ENCODE measurements around the gene PRKCQ.
A peak's percentile ranks its signal among the peaks of the same experiment; 100 is the strongest.

Gene PRKCQ

DNA sequence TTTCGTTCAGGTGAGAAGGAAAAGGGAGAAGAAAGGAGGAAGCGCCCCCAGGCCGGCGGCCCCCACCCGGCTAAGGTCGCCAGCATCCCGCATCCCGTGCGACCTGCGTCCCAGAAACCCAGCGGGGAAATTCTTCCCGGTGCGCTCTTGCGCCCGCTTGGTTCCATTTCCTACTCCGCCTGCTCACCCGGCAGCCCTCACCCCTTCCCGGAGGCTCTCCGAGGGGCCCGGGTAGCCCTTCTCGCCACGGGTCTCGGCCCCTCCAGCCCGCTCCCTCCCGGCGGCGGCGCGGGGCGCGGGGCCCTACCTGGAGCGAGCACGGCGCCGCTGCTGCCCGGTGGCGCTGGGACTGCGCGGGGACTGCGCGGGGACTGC, at the start of gene PRKCQ:
Gene PRKCQ (minus strand): TSS at position 373 of the 375 bp plus-strand sequence. CDS start 65,141 bp downstream, outside the sequence.
- DNase-seq (ENCODE audit: low spot score): no peak

DNA sequence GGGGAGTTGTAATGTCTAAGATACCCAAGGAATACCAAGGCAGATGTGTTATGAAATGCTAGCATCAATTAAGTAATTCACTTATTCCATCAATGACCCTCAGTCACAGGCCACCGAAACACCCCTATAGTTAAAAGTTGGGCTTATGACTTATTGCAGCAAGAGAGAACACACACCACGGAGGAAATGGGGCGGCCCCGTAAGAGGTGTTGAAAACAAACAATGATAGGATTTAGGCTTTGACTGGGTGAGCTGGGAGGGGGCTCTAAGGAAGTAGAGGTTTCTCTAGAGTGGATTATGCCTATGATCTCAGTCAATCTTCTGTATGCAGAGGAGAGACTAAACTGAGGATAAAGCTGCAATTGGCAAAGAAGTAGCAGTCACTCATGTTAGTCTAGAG, 45.4 kb upstream of the PRKCQ start:
- DNase-seq (ENCODE audit: low spot score): no peak

DNA sequence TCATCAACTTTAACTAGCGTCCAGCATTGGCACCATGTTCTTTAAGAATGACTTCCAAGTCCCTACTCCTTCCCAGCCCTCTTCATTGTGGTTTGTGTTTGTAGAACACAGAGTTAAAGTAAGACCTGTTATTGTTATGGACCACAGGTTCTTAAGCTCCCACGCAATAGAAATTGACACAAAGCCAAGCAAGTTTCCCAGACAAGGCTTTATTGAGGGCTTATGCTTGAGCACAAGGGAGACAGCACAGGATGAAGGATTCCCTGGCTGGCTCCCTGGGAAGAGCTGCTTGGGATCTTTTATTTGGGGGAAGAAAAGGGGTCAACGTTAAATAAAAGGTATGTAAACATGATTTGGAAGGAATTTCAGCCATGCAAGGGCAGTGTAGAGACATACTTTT, 44.3 kb upstream of the PRKCQ start:
- no peak for DNase-seq (ENCODE audit: low spot score)

DNA sequence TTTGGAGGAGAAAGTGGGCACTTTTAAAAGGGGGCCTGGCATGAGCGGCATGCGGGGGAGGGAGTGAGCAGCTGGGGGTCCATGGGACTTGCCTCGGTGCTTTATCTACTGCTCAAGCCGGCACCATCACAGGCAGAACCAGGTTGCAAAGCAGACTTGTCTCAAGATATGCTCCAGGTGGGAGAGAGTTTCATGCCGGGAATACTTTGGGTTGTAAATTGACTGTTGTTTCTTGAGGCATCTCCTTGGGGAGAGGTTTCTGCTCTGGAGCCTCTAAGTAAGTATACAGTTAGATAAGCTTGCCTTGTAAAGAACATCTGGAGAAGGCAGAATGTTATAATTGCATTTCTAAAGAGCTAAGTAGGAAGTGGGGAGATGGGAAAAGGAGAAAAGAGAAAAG, 42.8 kb upstream of the PRKCQ start:
- DNase-seq (ENCODE audit: low spot score): no peak

DNA sequence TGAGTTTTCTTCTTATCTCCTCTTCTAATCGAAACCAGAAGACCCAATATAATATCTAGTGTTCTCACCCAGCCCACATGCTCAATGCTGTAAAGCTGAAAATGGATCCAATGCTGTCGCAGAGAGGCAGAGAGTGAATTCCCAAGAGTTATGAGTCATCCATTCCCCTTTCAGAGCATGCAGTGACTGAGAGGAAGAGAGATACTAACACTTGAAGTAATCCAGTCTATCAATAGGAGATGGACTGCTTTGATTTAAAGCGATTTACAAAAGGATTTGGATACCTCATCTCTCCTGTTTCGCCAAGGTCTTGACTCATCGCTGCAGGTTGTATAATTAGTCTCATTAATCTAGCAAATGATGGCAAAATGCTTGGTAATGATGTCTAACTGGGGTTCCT, 41.5 kb upstream of the PRKCQ start:
- DNase-seq (ENCODE audit: low spot score): peak; percentile 5

DNA sequence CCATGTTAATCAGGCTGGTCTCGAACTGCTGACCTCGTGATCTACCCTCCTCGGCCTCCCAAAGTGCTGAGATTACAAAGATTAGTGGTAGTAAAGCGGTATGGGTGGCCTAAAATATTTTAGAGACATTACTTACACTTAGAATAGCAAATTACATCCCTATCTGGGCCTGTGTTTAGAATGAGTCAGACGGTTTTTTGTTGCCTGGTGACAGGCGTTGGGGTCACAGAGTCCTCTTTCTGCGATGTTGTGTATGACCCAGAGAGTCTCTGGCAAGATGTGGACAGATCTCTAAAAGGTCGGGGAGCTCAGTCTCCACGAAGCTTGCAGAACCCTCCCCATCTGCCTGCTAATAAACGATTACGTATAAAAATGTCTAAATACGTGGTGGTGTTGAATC, 39.6 kb upstream of the PRKCQ start:
- DNase-seq (ENCODE audit: low spot score): no peak

DNA sequence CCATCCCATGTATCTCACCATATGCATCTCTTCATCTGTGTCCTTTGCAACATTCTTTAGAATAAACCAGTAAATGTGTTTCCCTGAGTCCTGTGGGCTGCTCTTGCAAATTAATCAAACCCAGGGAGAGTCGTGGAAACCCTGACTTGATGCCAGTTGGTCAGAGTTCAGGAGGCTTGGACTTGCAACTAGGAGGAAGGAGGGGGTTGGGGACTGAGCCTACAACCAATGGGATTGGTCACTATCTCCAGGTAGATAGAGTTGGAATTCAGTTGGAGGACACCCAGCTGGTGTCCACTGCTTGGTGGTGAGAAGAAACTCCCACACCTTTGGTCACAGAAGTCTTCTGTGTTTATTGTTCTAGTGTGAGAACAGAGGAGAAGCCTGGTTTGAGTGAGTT, 38.3 kb upstream of the PRKCQ start:
- no peak for DNase-seq (ENCODE audit: low spot score)

DNA sequence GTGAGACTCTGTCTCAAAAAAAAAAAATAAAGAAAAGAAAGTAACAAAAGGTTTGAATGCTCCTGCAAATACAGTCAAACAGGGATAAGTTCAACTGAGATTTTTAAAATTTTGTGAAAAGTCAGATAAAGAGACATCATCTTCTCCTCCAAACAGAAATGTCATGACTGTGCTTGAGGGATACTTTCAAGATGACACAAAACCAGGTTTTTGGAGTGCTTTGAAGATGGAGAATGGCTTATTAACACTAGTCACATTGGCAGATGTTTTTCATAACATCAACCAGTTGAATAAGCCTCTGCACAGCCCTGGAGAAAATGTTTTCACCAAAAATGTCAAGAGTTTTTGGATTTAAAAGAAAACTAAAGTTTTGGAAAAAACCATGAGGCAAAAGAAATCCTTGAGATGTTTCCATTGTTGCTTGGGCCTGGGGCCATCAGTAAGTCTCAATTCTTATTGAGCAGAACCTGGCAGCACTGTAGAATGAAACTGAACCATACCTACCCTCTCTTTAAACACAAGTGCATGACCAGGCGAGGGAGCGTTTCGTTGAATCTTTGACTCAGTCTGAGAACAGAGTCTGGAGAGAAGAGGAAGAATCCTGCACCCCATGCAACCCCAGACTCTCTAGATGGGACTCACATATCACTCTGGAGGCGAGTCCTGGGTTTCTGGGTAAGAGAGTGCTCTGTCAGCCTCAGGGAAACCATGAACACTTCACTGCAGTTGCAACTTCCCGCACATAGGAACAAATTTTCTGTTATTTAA, 37.4 kb upstream of the PRKCQ start:
- no peak for DNase-seq (ENCODE audit: low spot score)

DNA sequence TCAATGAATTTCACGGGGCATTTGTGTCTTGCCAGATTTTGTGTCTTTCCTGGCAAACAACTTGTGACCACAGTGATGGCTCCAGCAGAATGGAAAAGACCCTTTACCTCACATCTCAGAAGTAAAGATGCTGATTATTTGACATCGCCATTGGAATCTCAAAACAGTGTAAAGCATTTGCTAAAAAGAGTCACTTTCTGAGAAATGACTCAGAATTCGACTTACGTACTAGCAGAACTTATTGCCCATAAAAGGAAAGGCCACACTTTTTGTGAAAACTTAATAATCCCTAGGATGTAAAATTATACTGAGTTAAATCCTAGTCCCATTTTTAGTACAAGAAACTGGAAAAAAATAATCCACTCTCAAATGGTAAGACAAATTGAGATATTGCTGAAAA, 35.9 kb upstream of the PRKCQ start:
- DNase-seq (ENCODE audit: low spot score): no peak

DNA sequence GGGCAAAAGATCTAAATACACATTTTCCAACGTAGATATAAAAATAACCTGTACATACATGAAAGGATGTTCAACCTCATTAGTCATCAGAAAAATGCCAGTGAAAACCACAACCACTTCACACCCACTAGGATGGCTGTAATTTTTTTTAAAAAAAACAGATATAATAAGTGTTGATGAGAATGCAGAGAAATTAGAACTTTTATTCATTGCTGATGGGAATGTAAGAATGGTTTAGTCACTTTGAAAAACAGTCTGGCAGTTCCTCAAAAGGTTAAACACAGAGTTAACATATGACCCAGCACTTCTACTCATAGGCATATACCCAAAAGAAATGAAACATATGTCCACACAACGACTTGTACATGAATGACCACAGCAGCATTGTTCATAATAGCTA, 32.3 kb upstream of the PRKCQ start:
- DNase-seq (ENCODE audit: low spot score): no peak

DNA sequence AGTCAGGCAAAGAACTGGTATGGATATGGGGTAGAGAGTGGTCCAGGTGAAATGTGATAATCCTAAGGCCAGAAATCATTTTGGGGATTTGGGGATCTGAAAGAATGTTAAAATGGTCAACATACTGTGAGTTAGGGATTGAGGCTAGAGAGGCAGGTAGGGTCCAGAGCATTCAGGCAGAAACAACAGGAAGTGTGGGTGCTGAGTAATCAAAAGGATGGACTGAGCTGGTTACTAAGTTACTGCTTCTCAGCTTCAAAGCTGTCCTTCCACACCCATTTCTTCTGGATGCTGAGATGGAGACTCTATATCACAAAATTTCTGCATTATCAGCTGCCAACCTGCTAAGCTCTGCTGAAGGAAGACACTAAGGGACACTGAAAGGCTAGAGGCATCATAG, 30.6 kb upstream of the PRKCQ start:
- DNase-seq (ENCODE audit: low spot score): no peak

DNA sequence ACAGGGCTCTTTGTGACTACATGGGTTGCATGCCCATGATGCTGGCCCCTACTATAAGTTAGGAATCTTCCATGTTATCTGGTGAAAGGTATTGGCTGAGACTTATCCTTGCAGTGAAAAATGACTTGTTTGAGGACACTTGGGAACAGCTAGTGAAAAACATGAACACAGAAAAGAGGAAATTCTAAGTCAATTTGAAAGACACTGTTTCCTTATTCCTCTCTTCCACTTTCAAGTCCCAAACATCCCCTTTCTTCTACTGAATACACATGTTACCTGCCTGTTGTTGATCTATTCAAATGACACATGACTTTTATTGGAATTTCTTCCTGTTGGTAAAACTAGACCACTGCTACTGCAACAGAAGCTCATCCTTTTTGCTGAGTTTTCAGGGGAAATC, 29.5 kb upstream of the PRKCQ start:
- DNase-seq (ENCODE audit: low spot score): no peak

DNA sequence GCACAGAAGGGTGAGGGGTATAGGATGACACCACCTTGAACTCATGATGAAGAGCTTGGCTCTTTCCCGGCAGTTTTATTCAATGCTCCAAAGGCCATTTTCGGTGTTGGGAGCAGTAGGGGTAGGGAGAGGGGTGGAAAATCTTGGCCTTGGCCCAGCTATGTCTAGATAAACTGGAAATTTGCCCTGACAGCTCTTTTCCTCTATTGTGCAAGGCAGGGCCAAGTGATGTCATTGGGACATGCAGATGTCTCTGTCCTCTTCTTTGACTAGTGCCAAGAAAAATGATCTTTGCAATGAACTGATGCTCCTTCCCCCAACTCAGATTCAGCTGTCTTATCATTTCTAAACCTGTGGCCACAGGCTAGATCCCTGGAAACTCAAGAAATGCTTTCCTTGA, 27.7 kb upstream of the PRKCQ start:
- DNase-seq (ENCODE audit: low spot score): no peak

DNA sequence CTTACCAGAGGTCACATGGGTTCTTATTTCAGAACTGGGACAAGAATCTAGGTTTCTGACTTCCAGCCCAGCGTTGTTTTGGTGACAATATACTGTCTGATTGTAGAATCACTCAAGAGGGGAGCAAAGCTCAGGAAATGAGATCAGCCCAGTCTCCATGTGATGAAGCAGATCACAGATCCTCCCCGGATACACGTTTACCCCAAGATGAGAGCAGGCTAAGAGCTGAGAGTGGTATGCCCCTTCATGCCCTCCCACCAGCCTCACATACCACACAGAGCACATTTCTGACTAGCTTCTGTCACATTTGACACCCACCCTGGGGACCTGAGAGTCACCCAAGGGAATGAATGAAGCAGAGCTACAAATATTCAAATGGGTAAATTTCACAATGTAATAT, 27.1 kb upstream of the PRKCQ start:
- DNase-seq (ENCODE audit: low spot score): no peak

DNA sequence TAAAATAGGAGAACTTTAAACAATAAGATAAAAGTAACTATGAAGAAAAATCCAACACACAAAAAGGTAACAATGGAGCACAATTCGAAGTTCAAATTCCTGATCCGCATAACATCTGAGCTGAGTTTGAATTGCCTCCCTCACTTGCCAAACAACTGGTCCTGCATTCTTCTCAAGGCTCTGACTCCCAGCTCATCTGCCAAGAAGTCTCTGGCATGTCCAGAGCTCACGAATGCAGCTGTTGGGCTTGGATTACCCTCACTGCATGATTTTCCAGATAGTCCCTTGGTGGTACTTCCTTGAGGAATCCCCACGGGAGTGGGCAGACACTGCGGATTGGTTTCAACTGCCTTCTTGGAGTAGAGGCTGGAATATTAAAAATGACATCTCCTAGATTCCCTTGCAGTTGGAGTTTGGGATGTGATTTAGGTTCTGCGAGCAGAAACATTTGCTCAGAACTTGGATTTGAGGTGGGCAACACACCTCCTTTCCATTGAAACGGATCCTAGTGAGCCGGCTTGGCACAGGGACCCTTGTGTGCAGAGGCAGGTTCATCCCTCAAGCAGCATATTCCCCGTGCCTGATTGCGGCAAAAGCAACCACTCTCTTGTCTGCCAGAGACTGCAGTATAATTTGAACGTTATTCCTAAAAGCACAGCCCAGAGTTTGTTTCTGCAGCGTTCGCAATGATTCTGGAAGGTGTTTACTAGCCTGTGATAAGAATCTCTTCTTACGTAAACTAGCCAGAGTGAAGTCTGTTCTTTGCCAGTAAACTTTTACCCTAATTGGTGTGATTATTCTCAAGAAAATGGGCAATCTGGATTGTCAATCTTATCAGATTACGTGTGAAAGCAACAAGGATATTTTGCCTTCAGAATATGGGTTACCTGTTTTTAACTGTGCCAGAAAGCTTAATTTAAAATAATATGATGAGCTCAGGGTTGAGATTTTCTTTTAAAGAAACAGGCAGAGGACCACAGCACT, 23.4 kb upstream of the PRKCQ start:
- DNase-seq (ENCODE audit: low spot score): no peak

DNA sequence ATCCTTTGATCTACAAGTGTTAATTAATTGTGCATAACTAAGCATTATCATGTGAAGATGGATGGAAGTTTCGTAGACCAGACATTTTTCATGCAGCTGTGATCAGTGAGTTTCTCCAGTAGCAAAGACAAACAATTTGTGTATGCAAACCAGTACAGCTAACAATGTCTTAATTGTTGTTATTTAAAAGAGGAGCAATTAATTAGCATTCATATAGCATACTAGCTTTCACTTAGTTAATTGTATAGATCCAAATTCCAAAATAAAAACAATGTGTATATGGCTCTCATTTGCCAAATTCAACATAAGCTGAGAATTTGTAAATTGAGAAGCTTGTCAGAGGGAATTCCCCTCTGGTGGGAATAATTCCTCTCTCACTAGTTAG, 22.6 kb upstream of the PRKCQ start:
- DNase-seq (ENCODE audit: low spot score): no peak

DNA sequence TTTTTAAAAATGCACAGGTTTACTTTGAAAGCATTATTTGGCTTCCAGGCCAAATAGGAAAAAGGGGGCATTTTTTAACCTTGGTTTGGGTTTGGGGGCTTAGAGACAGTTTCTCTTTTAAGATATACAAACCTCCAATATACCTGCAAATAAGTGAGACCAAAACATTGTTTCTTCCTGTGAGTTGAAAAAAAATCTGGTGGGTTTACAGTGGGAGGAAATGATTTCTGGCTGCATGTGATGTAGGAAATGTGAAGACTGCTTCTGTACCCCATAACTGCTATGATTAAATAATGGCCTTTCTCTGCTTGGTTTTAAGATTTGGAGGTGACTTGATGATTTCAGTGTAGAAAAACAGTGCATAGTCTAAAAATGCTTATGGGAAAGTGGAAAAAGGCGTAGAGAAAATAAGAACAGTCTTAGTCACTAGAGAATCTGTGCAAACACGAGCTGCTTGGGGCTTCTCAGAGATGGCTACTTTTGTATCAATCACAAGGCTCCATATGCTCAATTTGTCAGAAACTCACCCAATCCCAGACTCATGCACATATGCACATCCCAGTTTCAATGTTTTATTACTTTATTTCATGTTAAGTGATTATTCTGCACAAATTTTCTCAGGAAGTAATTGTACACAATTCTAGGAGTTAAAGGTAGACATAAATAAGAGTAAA, 22.1 kb upstream of the PRKCQ start:
- no peak for DNase-seq (ENCODE audit: low spot score)

DNA sequence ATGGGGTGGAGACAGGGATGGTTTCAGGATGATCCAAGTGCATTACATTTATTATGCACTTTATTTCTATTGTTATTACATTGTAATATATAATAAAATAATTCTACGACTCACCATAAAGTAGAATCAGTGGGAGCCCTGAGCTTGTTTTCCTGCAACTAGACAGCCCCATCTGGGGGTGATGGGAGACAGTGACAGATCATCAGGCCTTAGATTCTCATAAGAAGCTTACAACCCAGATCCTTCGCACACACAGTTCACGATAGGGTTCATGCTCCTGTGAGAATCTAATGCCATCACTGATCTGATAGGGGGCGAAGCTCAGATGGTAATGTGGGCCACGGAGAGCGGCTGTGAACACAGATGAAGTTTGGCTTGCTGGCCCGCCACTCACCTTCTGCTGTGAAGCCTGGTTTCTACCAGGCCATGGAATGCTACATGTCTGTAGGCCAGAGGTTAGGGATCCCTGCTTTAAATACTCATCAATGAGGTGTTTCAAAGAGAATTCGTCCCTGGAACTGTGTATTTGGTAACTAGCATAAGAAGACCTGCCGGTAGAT, 21.2 kb upstream of the PRKCQ start:
- DNase-seq (ENCODE audit: low spot score): no peak

DNA sequence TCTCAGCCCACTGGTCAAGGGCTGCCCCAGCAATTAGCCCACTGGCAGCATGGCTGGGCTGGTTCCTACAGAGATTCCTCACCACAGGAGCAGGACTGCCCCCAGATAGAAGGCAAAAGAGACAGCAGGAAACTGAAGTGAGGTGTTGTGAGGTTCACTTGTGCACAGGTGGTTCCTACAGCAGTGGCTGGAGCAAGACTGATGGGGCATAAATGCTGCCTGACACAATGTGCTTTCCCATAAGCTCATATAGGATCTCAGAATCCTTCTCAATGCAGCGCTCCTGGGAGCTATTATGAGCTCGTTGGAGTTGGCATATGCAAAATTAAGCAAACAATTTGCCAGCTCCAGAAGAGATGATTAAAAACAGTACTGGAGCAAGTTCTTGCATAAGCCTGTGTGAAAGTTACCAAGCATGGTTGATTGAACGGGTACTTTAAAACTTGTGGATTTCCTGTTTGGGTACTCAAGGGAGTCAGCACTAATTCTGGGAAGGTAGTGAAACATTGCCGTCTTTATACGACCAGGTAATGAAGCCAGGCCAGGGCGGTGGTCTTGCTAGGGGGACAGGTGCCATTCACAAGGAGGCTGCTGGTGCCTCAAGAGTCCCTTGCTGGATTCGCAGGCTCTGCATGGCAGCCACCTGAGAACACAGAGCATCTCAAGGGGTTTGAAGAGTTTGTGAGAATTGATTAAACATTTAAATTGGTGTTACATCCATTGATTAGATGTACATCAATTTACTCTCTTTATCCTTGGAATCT, 20.3 kb upstream of the PRKCQ start:
- no peak for DNase-seq (ENCODE audit: low spot score)

DNA sequence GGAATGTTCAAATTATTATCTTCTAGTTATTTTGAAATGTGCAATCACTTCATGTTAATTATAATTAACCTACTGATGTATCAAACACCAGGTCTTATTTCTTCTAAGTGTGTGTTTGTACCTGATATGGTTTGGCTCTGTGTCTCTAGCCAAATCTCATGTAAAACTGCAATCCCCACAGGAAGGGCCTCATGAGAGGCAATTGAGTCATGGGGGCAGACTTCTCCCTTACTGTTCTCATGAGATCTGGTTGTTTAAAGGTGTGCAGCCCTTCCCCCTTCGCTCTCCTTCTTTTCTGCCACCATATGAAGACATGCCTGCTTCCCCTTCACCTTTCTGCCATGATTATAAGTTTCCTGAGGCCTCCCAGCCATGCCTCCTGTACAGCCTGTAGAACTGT, 18.6 kb upstream of the PRKCQ start:
- no peak for DNase-seq (ENCODE audit: low spot score)

DNA sequence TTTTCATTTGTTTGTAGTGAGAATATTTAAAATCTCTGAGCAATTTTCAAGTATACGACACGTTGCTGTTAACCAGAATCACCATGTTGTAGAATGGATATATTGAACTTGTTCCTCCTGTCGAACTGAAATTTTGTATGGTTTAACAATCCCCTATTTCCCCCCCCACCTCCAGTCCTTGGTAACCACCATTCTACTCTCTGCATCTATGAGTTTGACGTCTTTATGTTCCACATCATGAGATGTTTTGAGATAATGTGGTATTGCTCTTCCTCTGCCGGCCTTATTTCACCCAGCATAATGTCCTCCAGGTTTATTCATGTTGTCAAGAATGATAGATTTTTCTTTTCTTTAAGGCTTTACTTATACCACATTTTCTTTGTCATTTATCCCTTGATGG, 17.4 kb upstream of the PRKCQ start:
- no peak for DNase-seq (ENCODE audit: low spot score)

DNA sequence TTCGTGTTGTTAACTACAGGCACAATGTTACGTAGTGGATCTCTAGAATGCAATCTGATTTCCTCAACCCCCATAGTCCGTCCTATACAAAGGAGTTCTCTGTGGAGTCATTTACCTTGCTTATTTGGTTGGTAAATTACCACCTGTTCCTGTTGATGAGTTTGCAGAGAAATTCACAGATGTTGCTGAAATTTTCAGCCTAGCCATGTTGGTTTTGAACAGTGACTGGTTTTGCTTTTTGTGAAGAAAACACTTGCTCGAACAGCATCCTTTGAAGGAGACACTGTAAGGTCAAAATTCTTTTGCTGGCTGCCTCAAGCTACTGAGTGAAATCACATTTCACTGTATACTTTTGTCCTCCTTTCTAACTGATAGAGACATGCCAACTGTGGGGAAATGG, 15.4 kb upstream of the PRKCQ start:
- DNase-seq (ENCODE audit: low spot score): no peak

Data from AG08396 (cell line).